HG03103 (cell line): ENCODE measurements around the gene PARN.

Experiments
- ATAC-seq: cut with Tn5 transposase; IDR thresholded peaks from one replicate; pipeline ENCODE4 v1.9.1; 2021; ENCODE audit warnings: low read depth; ENCODE audit not compliant: unreplicated experiment

The PARN gene

GRCh38 chr16:14501331-14502255 lies 128.5 kb downstream of the PARN start:
- no peak for ATAC-seq

- no peak for ATAC-seq
These were observed 129.3 kb downstream of the PARN start for GRCh38 chr16:14500791-14501190.

- no peak for ATAC-seq
These were observed 130.9 kb downstream of the PARN start for GRCh38 chr16:14499110-14499509.

- no peak for ATAC-seq
These were observed 132.6 kb downstream of the PARN start for GRCh38 chr16:14497245-14498082.

GRCh38 chr16:14496786-14497185 lies 133.3 kb downstream of the PARN start:
- no peak for ATAC-seq

- no peak for ATAC-seq
These were observed 133.9 kb downstream of the PARN start for GRCh38 chr16:14496047-14496770.

GRCh38 chr16:14495213-14496046 lies 134.6 kb downstream of the PARN start:
- no peak for ATAC-seq

GRCh38 chr16:14494396-14494966 lies 135.6 kb downstream of the PARN start:
- ATAC-seq, result no peak

GRCh38 chr16:14493791-14494190 lies 136.3 kb downstream of the PARN start:
- ATAC-seq, result no peak

- ATAC-seq, result no peak
These were observed 137.4 kb downstream of the PARN start for GRCh38 chr16:14492614-14493013.

GRCh38 chr16:14491861-14492529 lies 138.1 kb downstream of the PARN start:
- no peak for ATAC-seq

GRCh38 chr16:14490235-14490634 lies 139.8 kb downstream of the PARN start:
- no peak for ATAC-seq

GRCh38 chr16:14489460-14489859 lies 140.6 kb downstream of the PARN start:
- no peak for ATAC-seq

GRCh38 chr16:14487579-14487978 lies 142.5 kb downstream of the PARN start:
- no peak for ATAC-seq

- ATAC-seq, result no peak
These were observed 143.3 kb downstream of the PARN start for GRCh38 chr16:14486520-14487303.

GRCh38 chr16:14485811-14486519 lies 144.1 kb downstream of the PARN start:
- no peak for ATAC-seq

GRCh38 chr16:14485121-14485551 lies 144.9 kb downstream of the PARN start:
- ATAC-seq, result no peak
